ENCODE data around the gene NR3C1.

DNA sequence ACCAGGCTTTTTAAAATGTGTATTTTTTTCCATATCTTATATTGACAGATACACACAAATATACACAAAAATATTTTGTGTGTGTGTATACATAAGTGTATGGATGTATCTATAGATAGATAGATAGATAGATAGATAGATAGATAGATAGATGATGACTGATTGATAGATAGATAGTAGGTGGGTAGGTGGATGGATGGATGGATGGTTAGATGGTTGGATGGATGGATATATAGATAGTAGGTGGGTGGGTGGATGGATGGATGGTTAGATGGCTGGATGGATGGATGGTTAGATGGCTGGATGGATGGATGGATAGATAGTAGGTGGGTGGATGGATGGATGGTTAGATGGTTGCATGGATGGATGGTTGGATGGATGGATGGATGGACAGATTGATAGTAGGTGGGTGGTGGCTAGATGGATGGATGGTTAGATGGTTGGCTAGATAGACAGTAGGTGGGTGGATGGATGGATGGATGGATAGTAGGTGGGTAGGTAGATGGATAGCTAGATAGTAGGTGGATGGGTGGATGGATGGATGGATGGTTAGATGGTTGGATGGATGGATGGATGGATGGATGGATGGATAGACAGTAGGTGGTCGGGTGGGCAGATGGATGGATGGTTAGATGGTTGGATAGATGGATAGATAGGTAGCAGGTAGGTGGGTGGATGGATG, 156.2 kb downstream of the NR3C1 start:
- TF ChIP-seq, protein P1, sequence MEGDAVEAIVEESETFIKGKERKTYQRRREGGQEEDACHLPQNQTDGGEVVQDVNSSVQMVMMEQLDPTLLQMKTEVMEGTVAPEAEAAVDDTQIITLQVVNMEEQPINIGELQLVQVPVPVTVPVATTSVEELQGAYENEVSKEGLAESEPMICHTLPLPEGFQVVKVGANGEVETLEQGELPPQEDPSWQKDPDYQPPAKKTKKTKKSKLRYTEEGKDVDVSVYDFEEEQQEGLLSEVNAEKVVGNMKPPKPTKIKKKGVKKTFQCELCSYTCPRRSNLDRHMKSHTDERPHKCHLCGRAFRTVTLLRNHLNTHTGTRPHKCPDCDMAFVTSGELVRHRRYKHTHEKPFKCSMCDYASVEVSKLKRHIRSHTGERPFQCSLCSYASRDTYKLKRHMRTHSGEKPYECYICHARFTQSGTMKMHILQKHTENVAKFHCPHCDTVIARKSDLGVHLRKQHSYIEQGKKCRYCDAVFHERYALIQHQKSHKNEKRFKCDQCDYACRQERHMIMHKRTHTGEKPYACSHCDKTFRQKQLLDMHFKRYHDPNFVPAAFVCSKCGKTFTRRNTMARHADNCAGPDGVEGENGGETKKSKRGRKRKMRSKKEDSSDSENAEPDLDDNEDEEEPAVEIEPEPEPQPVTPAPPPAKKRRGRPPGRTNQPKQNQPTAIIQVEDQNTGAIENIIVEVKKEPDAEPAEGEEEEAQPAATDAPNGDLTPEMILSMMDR (IDR thresholded peaks at IDR 0.05) = no peak
- no peak for TF ChIP-seq POLR2AphosphoS5 (IDR thresholded peaks at IDR 0.05; ENCODE audit: insufficient read depth in 1 of 2, low read depth in 1 of 2)
